GM23248 (cell line): ENCODE results near the gene GPLD1. TPM values are rescaled to one million over a fixed set of nuclear protein-coding genes. Genes with fewer than 3 reads are reported as not detected.

ENCODE experiments used
- DNase-seq: peaks from one replicate; pipeline ENCODE4 v3.0.0-alpha.2; 2015
- H2AFZ ChIP-seq: fragments of 200-600 bp; sonication (generic); 2 replicates; pipeline ENCODE4 v1.6.1; 2016; ENCODE audit warnings: antibody characterized with exemption
- H3F3A ChIP-seq: fragments of 200-600 bp; sonication (generic); 2 replicates; pipeline ENCODE4 v1.6.1; 2016; ENCODE audit warnings: mild to moderate bottlenecking, antibody characterized with exemption, mixed run types; ENCODE audit not compliant: insufficient read depth
- H3K27ac ChIP-seq: fragments of 200-600 bp; sonication (generic); 2 replicates; pipeline ENCODE4 v1.5.1; 2016; ENCODE audit warnings: mild to moderate bottlenecking
- H3K27me3 ChIP-seq: fragments of 200-600 bp; sonication (generic); replicated peaks from 2 replicates; pipeline ENCODE4 v1.6.1; 2016; ENCODE audit warnings: mild to moderate bottlenecking; ENCODE audit not compliant: insufficient read depth
- H3K36me3 ChIP-seq: fragments of 200-600 bp; sonication (generic); 2 replicates; pipeline ENCODE4 v1.6.1; 2016; ENCODE audit warnings: low read depth, mild to moderate bottlenecking
- H3K4me1 ChIP-seq: fragments of 200-600 bp; sonication (generic); 2 replicates; pipeline ENCODE4 v1.6.1; 2016; ENCODE audit warnings: mild to moderate bottlenecking; ENCODE audit not compliant: insufficient read depth
- H3K4me2 ChIP-seq: fragments of 200-600 bp; sonication (generic); one replicate; pipeline ENCODE4 v1.6.1; 2016; ENCODE audit warnings: mild to moderate bottlenecking; ENCODE audit not compliant: unreplicated experiment
- H3K4me3 ChIP-seq: fragments of 200-600 bp; sonication (generic); 2 replicates; pipeline ENCODE4 v1.5.1; 2016; ENCODE audit warnings: mild to moderate bottlenecking
- H3K79me2 ChIP-seq: fragments of 200-600 bp; sonication (generic); 2 replicates; pipeline ENCODE4 v1.6.1; 2016; ENCODE audit warnings: mild to moderate bottlenecking; ENCODE audit not compliant: insufficient read depth
- H3K9ac ChIP-seq: fragments of 200-600 bp; sonication (generic); 2 replicates; pipeline ENCODE4 v1.6.1; 2016; ENCODE audit warnings: mild to moderate bottlenecking
- H3K9me2 ChIP-seq: fragments of 200-600 bp; sonication (generic); 2 replicates; pipeline ENCODE4 v1.6.1; 2016; ENCODE audit warnings: mixed run types, mild to moderate bottlenecking, moderate library complexity; ENCODE audit not compliant: insufficient read depth
- H3K9me3 ChIP-seq: fragments of 200-600 bp; sonication (generic); one replicate; pipeline ENCODE4 v1.6.1; 2017; ENCODE audit warnings: low read depth
- H4K20me1 ChIP-seq: fragments of 200-600 bp; sonication (generic); 2 replicates; pipeline ENCODE4 v1.6.0; 2016; ENCODE audit not compliant: insufficient read depth
- EZH2 ChIP-seq: fragments of 200-600 bp; sonication (generic); IDR thresholded peaks from 2 replicates; pipeline ENCODE4 v1.6.1; 2018; ENCODE audit warnings: antibody characterized with exemption, mild to moderate bottlenecking; ENCODE audit not compliant: insufficient read depth, poor library complexity, severe bottlenecking
- EZH2phosphoT487 ChIP-seq: fragments of 200-600 bp; sonication (generic); IDR thresholded peaks from 2 replicates; pipeline ENCODE4 v1.6.1; 2018; ENCODE audit warnings: antibody characterized with exemption, moderate library complexity, mild to moderate bottlenecking, low read depth; ENCODE audit not compliant: insufficient read depth
- WGBS, 2 experiments: methylation state at CpG; one replicate each; pipeline ENCODE4 v1.1.6; 2015 to 2017; ENCODE audit warnings: low lambda C conversion rate in 2 of 2, low coverage in 1 of 2; ENCODE audit errors: missing lambda C conversion rate in 2 of 2; 5-methylcytosine and 5-hydroxymethylcytosine counted together
- in situ Hi-C: fragments of 300-500 bp; cut with MboI; formaldehyde crosslinking; loops from 2 replicates; pipeline ENCODE4 v1.15.0; 2020
- polyA plus RNA-seq: library from polyadenylated mRNA; unstranded; fragments of >200 nt; fragmentation: Nextera tagmentation; extraction: Ambion mirVana; gene quantifications from 2 replicates; pipeline ENCODE4 v1.2.1, GENCODE V29; 2016
- total RNA-seq: library from RNA; depleted of rRNA; stranded (reverse); fragments of >200 nt; shearing (Covaris generic); gene quantifications from 2 replicates; pipeline ENCODE4 v1.2.3, GENCODE V29; 2014

GPLD1 gene
- total and polyA plus RNA-seq, 2 experiments from 2014 or later: 0.09 to 0.97 TPM

GRCh38 chr6:24431045-24431451 is 58.3 kb downstream of the GPLD1 start:
- peak; percentile 65 for DNase-seq

GRCh38 chr6:24430086-24430485 is 59.3 kb downstream of the GPLD1 start:
- H3K9ac ChIP-seq: no peak overlapping the region
- H3K4me1 ChIP-seq: peaks cover 14% of the 10 kb centered on the region
- H3K27ac ChIP-seq: peak overlapping the region; percentile 59; the same call in 1 of the 2 replicates
- no peaks in the 10 kb centered on the region for H4K20me1 ChIP-seq
- 10 to 12% methylated on average over 3 of the region's 3 CpGs for WGBS, 2 experiments
- no peaks in the 10 kb centered on the region for H3K79me2 ChIP-seq
- in situ Hi-C loops: loop anchor here (10.0 kb wide), 1 partner anchor 265 kb away; no protein-coding TSS in a partner anchor
- no peak overlapping the region for H2AFZ ChIP-seq
- no peak for TF ChIP-seq EZH2phosphoT487
- H3K36me3 ChIP-seq: peaks cover 10% of the 10 kb centered on the region
- H3K4me2 ChIP-seq: no peak overlapping the region
- peaks cover 28% of the 10 kb centered on the region for H3F3A ChIP-seq
- no peaks in the 10 kb centered on the region for H3K9me2 ChIP-seq
- no peak overlapping the region for H3K4me3 ChIP-seq
- H3K9me3 ChIP-seq: no peaks in the 10 kb centered on the region
- DNase-seq: peak; percentile 82
- no peaks in the 10 kb centered on the region for H3K27me3 ChIP-seq

More at GRCh38 chr6:24431045-24431451, 58.3 kb downstream of the GPLD1 start:
- Histone ChIP-seq H3K27ac (no peak overlapping the region), H3K27me3 (no peaks in the 10 kb centered on the region), H3K9ac (no peak overlapping the region), H3K9me3 (no peaks in the 10 kb centered on the region), H3K9me2 (no peaks in the 10 kb centered on the region), H3K36me3 (peaks cover 3% of the 10 kb centered on the region; the same call in 1 of the 2 replicates), H4K20me1 (no peaks in the 10 kb centered on the region), H3K4me3 (no peak overlapping the region), H2AFZ (no peak overlapping the region), H3F3A (peaks cover 28% of the 10 kb centered on the region), H3K4me2 (no peak overlapping the region), H3K4me1 (peaks cover 14% of the 10 kb centered on the region), H3K79me2 (no peaks in the 10 kb centered on the region)
- TF ChIP-seq EZH2 (no peak), EZH2phosphoT487 (no peak)
- 12 to 13% methylated on average over 1 of the region's 1 CpG for WGBS, 2 experiments
- in situ Hi-C loops: loop anchor here (10.0 kb wide), 1 partner anchor 264 kb away; no protein-coding TSS in a partner anchor

GRCh38 chr6:24429146-24429545 is 60.2 kb downstream of the GPLD1 start:
- Histone ChIP-seq H3K79me2 (no peaks in the 10 kb centered on the region), H3K9ac (no peak overlapping the region), H3K4me2 (no peak overlapping the region), H4K20me1 (no peaks in the 10 kb centered on the region), H3K9me3 (no peaks in the 10 kb centered on the region), H3K27ac (peak overlapping the region; percentile 59), H3K4me1 (peaks cover 14% of the 10 kb centered on the region), H3K4me3 (no peak overlapping the region), H2AFZ (peak overlapping the region; percentile 19; the same call in 1 of the 2 replicates), H3K9me2 (no peaks in the 10 kb centered on the region), H3K27me3 (no peaks in the 10 kb centered on the region), H3K36me3 (peaks cover 17% of the 10 kb centered on the region), H3F3A (peaks cover 28% of the 10 kb centered on the region)
- in situ Hi-C loops: no loop called here
- DNase-seq: no peak
- 96 to 97% methylated on average over 3 of the region's 3 CpGs for WGBS, 2 experiments
- TF ChIP-seq EZH2phosphoT487 (no peak), EZH2 (no peak)

GRCh38 chr6:24428615-24429014 is 60.8 kb downstream of the GPLD1 start:
- in situ Hi-C loops: no loop called here
- no peak overlapping the region for H3K9ac ChIP-seq

More at GRCh38 chr6:24428615-24429014, 60.8 kb downstream of the GPLD1 start:
- H3K79me2 ChIP-seq: no peaks in the 10 kb centered on the region
- H3K4me3 ChIP-seq: no peak overlapping the region
- H3K4me2 ChIP-seq: peak overlapping the region; percentile 14
- WGBS, 2 experiments: 81 to 93% methylated on average over 2 of the region's 2 CpGs
- H3F3A ChIP-seq: peaks cover 28% of the 10 kb centered on the region
- H3K36me3 ChIP-seq: peaks cover 20% of the 10 kb centered on the region
- no peaks in the 10 kb centered on the region for H4K20me1 ChIP-seq
- H3K9me2 ChIP-seq: no peaks in the 10 kb centered on the region
- peak; percentile 62 for DNase-seq
- no peaks in the 10 kb centered on the region for H3K9me3 ChIP-seq
- H2AFZ ChIP-seq: peak overlapping the region; percentile 19; the same call in 1 of the 2 replicates
- no peak for TF ChIP-seq EZH2
- TF ChIP-seq EZH2phosphoT487: no peak
- H3K4me1 ChIP-seq: peaks cover 14% of the 10 kb centered on the region
- H3K27me3 ChIP-seq: no peaks in the 10 kb centered on the region
- peak overlapping the region; percentile 59 for H3K27ac ChIP-seq
